ENCODE results near the gene WASF3.
A peak's percentile ranks its signal among the peaks of the same experiment; 100 is the strongest.

Gene WASF3

GRCh38 chr13:26688286-26688685 is 130.8 kb downstream of the WASF3 start:
- no peak for DNase-seq

- no peak for DNase-seq
These were observed 131.5 kb downstream of the WASF3 start for GRCh38 chr13:26688980-26689379.

GRCh38 chr13:26693749-26694463 is 136.4 kb downstream of the WASF3 start:
- DNase-seq: no peak

GRCh38 chr13:26694609-26695359 is 137.3 kb downstream of the WASF3 start:
- DNase-seq: no peak

- DNase-seq: no peak
These were observed 137.8 kb downstream of the WASF3 start for GRCh38 chr13:26695360-26695705.

- DNase-seq: no peak
These were observed 138.4 kb downstream of the WASF3 start for GRCh38 chr13:26695891-26696311.

- no peak for DNase-seq
These were observed 139.8 kb downstream of the WASF3 start for GRCh38 chr13:26697069-26697955.

- DNase-seq: no peak
These were observed 141.1 kb downstream of the WASF3 start for GRCh38 chr13:26698392-26699196.

GRCh38 chr13:26699197-26699490 is 141.7 kb downstream of the WASF3 start:
- DNase-seq: no peak

GRCh38 chr13:26705536-26705935 is 148.1 kb downstream of the WASF3 start:
- DNase-seq: no peak

- DNase-seq: no peak
These were observed 148.9 kb downstream of the WASF3 start for GRCh38 chr13:26706381-26706780.

GRCh38 chr13:26707122-26708006 is 149.9 kb downstream of the WASF3 start:
- no peak for DNase-seq

- no peak for DNase-seq
These were observed 150.5 kb downstream of the WASF3 start for GRCh38 chr13:26708007-26708297.

GRCh38 chr13:26709461-26709860 is 152.0 kb downstream of the WASF3 start:
- DNase-seq: no peak

GRCh38 chr13:26710166-26710565 is 152.7 kb downstream of the WASF3 start:
- DNase-seq: no peak

GRCh38 chr13:26711211-26711610 is 153.7 kb downstream of the WASF3 start:
- no peak for DNase-seq

- DNase-seq: no peak
These were observed 155.9 kb downstream of the WASF3 start for GRCh38 chr13:26713341-26713740.

GRCh38 chr13:26716984-26717383 is 159.5 kb downstream of the WASF3 start:
- no peak for DNase-seq

GRCh38 chr13:26718146-26718545 is 160.7 kb downstream of the WASF3 start:
- DNase-seq: no peak

GRCh38 chr13:26718872-26719271 is 161.4 kb downstream of the WASF3 start:
- DNase-seq: no peak

GRCh38 chr13:26719356-26719945 is 162.0 kb downstream of the WASF3 start:
- peak; percentile 7 for DNase-seq
